CD4-positive, alpha-beta T cell treated with Interleukin-15 for 1 hour (primary cell): ENCODE measurements around the gene HIGD1C.
"Not testable (repeated sequence)": the region's sequence is repeated elsewhere in the genome, so short reads cannot be mapped to it uniquely, and the experiment has no call there.

Experiments used
- DNase-seq: peaks from one replicate; pipeline ENCODE4 v3.0.0-alpha.2; 2020

HIGD1C gene

GRCh38 chr12:50934371-50934851, 17.9 kb upstream of the HIGD1C start:
- DNase-seq, result no peak

- no peak for DNase-seq
Measured at GRCh38 chr12:50934981-50935807, 17.1 kb upstream of the HIGD1C start.

- no peak for DNase-seq
Measured at GRCh38 chr12:50936821-50937530, 15.4 kb upstream of the HIGD1C start.

- no peak for DNase-seq
Measured at GRCh38 chr12:50937653-50938052, 14.7 kb upstream of the HIGD1C start.

GRCh38 chr12:50947933-50948626, 4.3 kb upstream of the HIGD1C start:
- DNase-seq, result no peak

GRCh38 chr12:50948798-50949197, 3.5 kb upstream of the HIGD1C start:
- no peak for DNase-seq

GRCh38 chr12:50949801-50950302, 2.5 kb upstream of the HIGD1C start:
- no peak for DNase-seq

- no peak for DNase-seq
Measured at GRCh38 chr12:50951112-50951511, 1.2 kb upstream of the HIGD1C start.

- DNase-seq, result no peak
Measured at GRCh38 chr12:50953047-50953446, 703 bp downstream of the HIGD1C start.

GRCh38 chr12:50954789-50955188, 2.4 kb downstream of the HIGD1C start:
- not testable (repeated sequence) for DNase-seq

- DNase-seq, result no peak
Measured at GRCh38 chr12:50955288-50955687, 2.9 kb downstream of the HIGD1C start.

GRCh38 chr12:50955697-50956096, 3.4 kb downstream of the HIGD1C start:
- DNase-seq, result no peak

GRCh38 chr12:50960130-50960529, 7.8 kb downstream of the HIGD1C start:
- DNase-seq, result no peak

GRCh38 chr12:50961708-50962107, 9.4 kb downstream of the HIGD1C start:
- no peak for DNase-seq

- no peak for DNase-seq
Measured at GRCh38 chr12:50964432-50964831, 12.1 kb downstream of the HIGD1C start.

GRCh38 chr12:50971946-50972345, 19.6 kb downstream of the HIGD1C start:
- DNase-seq, result no peak

- no peak for DNase-seq
Measured at GRCh38 chr12:50979369-50980052, 27.2 kb downstream of the HIGD1C start.

- DNase-seq, result no peak
Measured at GRCh38 chr12:50980545-50980944, 28.2 kb downstream of the HIGD1C start.

GRCh38 chr12:50981319-50982239, 29.2 kb downstream of the HIGD1C start:
- DNase-seq, result no peak

GRCh38 chr12:50984586-50985298, 32.4 kb downstream of the HIGD1C start:
- no peak for DNase-seq

- no peak for DNase-seq
Measured at GRCh38 chr12:50985322-50985721, 33.0 kb downstream of the HIGD1C start.
